GM18508 (cell line): ENCODE results near the gene DPP6.
"Not testable (repeated sequence)": the region's sequence is repeated elsewhere in the genome, so short reads cannot be mapped to it uniquely, and the experiment has no call there.

Experiments
- ATAC-seq: cut with Tn5 transposase; IDR thresholded peaks from one replicate; pipeline ENCODE4 v1.9.1; 2021; ENCODE audit warnings: moderate number of reproducible peaks; ENCODE audit not compliant: insufficient read depth, unreplicated experiment

DPP6 gene

DNA sequence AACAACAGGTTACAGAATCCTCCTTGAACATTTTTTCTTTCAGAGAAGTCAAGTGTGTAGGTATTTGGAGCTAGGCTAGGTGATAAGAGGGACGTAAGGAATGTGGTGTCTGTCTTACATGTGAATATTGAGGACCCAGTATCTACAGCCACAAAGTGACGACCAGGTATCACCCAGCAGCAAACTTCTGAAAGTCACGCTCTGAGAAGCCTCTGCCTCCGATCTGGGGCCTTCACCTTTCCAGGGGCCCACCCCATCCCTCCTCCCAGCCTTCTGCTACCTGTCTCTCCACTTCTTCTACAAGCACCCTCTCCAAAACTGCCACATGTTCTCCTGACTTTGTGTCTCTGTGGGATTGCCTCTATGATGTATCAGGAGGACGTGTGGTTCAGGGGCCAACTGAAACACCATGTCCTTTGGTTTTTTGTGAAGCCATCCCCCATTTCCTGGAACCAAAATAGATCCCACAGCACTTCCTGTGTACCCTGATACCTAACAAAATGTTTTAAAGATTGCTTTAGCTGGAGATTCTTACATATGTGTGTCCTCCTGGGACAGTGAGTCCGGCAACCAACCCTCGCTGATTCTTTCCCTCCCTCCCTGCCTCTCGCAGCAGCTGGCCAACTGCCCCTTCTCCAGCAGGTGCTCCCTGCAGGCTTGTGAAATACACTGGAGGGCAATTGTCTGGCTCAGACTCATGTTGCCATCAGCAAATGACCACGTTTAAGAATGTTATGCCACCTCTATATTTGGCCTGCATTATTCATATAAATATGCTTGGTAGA, 93.9 kb downstream of the DPP6 start:
- not testable (repeated sequence) for ATAC-seq

DNA sequence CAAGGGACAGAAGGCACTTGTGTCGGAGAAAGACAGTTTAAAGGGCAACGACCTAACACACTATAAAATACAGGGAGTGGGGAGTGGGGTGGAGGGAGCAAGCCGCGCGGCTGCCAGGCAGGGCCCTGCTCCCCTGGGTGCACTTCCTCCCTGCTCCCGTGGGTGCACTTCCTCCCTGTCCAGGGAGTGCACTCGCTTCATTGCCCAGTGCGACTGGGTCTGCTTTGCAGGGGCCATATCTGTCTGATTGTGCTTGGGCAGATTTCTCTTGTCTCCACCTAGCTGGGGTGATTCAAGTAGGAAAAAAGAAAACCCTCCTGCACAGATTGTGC, 94.5 kb downstream of the DPP6 start:
- ATAC-seq = not testable (repeated sequence)

DNA sequence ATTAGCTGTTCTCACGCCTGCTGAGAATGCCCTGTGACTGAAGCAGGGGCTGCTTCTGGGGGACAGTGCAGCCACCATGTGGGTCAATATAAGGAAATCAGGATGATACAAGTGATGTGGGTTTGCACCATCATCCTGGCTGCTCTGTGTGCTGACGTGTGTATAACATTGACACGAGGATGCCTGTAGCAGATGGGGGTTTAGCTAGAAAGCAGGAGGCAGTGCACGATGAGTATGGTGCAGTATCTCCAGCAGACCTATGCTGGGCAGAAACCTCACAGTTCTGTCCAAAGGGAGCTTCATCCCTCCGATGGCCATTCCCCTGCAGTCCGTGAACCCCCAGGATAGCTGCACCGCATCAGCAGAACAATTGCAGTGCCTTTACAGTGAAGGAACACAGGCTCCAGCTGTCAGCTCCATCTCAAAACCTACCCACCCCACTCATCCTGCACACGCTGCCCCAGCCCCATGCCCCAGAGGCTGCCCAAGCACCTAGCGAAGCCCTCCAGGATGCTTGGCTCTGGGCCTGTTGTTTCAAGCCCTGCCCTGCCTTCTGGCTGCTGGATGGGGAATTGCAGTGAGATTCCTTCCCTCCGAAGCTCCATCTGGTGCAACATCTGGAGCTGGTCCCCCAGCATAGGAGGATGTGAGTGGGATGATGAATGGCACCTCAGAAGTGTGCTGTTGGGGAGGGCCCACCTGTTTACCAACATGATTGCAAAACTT, 96.8 kb downstream of the DPP6 start:
- not testable (repeated sequence) for ATAC-seq

DNA sequence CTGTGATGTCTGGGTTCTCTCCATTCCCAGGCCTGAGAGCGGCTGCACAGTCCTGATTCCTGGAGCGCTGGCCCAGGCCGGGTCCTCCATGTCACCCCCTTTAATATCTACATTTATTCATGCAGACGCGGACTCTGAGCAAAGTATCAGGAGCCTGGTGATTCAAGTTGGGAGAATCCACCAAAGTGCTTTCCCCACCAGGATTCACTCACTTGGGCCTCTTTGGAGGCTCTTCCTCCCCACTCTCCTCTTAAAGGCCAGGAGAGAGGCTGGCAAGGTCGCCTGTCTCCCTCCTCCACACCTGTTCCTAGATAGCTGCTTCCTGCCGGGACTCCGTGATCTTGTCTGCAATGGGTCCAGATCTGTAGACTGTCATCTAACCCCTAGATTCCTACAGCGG, 98.5 kb downstream of the DPP6 start:
- not testable (repeated sequence) for ATAC-seq

DNA sequence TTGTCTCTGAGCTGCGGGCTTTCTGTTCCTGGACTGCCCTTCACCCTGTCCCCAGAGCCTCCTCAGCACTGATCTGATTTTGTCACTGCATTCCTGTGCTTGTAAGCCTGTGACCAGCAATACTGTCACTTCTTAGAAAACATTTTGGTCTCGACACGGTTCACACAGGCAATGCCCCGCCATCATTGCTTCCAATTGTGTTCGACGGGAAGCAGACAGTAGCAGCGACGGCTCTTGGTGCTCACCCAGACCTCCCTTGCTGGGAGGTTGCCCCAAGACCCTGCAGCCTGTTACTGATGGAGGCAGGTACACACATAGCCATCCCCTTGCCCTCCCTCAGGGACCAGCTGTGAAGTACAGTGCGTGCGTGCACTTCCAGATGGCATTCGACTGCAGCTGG, 99.1 kb downstream of the DPP6 start:
- ATAC-seq = not testable (repeated sequence)

DNA sequence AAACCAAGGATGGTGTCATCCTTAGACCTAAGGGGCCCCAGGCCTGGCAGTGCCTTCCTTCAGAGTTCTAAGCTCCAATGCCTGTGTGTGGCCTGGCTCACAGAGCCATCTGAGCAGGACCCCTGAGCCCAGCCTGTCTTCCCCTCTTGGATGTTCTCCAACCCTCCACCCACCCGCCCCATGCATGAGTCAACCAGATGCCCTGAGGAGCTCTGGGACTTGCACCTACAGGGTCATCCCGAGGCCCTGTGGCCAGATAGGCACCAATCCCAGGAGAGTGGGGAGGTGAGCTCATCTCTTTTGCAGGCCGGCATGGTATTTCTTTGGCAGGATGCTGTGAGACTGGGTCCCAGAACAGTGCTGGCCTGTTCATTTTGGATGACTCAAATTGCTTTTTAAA, 103.7 kb downstream of the DPP6 start:
- not testable (repeated sequence) for ATAC-seq

DNA sequence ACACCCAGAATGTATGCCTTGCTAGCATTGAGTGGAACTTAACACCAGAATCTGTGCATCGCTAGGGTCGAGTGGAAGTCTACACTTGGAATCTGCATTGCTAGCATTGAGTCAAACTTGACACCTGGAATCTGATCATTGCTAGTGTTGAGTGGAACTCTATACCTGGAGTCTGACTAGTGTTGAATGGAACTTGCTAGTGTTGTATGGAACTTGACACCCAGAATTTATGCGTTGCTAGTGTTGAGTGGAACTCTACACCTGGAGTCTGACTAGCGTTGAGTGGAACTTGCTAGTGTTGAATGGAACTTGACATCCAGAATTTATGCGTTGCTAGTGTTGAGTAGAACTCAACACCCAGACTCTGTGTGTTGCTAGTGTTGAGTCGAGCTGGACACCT, 110.7 kb downstream of the DPP6 start:
- ATAC-seq = not testable (repeated sequence)

DNA sequence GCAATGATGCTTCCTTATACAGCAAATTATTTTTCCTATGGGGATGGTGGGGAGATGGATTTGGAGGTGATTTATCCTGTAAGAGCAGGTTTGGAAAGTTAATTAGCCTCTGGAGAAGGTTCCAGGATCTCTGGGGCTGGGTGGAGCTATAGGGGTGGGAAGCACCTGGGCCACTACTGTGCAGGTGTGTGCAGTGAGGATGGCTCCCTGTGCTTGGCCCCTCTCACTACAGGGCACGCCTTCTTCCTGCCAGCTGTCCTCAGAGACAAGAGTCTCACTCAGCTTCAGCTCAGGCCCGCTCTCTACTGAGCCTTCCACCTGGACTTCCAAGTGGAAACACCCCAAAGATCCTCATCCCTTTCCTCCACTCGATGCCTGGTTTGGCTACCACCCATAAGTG, 111.4 kb downstream of the DPP6 start:
- ATAC-seq = not testable (repeated sequence)

DNA sequence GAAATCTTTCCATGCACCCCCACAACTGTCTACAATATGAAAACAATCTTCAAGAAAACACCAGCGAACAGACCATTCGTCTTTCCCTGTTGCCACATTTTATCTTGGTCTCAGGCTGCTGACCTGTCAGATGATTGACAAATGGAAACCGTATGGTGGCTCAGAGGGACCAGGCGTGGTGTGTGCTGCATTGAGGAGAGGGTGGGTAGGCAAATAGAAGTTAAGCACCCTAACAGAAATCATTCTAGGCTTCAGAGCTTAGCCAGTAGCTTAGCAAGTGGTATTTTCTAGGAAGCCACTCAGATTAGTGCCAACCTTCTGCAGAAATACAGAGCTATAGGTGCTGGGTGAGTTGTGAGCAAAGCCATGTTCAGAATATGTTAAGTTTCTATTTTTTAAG, 114.9 kb downstream of the DPP6 start:
- no peak for ATAC-seq

DNA sequence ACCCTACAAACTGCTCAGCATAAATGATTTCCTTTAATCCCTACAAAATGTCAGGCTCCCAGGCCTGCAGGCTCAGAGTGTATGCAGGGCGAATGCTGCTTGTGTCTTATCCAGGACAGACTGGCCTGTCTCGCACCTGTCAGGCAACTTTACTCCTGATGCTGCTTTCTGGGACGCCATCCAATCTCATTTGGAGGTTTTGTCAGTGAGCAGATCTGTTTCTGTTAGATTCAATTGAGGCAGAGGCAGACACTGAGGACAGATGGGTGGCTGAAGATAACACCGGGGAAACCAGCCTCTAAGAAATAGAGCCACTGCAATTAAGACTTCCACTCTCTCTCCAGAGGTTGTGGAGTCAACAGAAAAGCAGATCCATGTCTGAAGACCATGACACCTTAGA, 115.6 kb downstream of the DPP6 start:
- ATAC-seq = no peak

DNA sequence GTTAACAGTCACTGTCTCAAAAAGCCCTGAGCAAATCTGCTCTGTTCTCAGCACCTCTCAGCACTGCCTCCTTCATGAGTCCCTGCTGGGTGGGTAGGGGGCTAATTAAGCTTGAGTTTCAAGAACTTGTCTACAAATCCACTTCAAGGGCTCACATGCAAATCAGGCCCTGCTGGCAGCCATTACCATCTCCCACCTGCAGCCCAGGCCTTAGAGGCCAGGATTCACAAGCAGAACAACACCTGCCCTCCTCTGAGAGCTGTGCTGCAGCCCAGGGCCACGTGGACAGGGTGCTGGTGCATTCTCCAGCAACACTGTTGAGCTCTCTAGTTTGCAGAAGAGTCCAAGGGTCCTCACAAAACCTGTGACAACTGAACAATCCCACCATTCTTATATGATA, 119.2 kb downstream of the DPP6 start:
- no peak for ATAC-seq

DNA sequence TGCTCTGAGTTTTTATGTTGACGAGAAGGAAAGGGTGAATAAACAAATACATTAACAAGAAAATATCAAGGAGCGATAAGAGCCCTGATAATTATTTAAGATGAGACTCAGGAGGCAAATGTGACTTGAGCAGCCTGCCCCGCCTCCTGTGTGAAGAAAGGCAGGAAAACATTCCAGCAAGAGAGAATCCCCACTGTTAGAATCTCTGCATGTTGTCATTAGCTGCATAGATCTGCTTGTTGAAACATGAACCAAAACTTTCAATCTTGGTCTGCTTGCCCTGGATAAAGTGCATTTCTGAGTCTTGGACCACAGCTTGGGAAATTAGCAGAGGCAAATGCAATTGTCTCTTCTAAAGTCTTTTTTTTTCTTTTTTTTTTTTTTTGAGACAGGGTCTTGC, 120.0 kb downstream of the DPP6 start:
- no peak for ATAC-seq

DNA sequence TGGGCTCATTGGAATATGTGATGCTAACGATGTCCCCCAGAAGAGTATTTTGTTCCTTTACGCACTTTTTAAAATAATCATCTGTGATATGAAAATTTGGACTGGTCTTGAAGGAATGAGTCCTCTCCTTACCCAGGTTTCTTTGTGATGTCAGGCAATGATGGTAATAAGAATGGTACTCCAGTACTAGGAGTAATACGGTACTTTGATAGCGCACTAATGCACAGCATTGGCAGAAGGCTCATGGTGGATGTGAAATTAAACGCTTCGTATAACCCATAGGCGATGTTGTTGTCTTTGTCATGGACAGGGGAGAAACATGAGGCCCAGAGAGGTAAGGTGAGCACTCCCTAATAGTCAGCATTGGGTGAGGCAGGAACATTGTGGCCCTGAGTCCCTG, 125.4 kb downstream of the DPP6 start:
- ATAC-seq = no peak

DNA sequence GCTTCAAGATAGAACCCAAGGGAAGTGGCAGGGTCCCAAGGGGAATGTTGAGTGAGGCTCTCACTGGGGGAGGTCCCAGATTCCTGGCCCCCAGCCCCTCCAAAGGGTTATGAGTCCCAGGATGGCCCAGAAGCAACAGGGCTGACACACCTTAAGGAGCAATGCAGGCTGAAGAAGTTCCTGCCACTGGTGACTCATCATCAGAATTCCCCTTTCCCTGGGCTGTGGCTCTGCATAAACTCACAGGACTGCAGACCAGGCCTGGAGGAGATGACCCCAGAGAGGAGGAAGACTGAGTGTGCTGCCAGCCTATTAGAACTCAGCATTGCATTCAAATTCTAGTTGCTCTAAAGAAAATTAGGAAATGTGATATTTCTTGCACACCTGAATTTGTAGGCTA, 126.7 kb downstream of the DPP6 start:
- ATAC-seq = no peak

DNA sequence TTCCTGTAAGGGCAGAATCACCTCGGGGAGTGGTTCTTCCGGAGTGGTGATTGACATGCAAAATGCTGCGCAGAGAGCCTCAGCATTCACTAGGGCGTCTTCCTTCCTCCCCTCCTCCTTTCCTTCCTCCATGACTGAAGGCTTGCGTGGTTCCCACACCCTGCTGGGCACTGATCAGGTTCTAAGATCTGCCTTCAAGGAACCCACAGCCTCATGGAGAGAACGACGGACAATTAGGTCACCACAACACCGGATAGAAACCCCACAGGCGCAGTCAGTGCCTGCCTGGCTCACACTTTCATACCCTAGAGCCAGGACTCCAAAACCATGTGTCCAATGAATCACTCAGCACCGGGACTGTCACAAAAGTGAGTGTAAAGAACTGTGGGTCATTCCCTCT, 131.3 kb downstream of the DPP6 start:
- ATAC-seq = no peak

DNA sequence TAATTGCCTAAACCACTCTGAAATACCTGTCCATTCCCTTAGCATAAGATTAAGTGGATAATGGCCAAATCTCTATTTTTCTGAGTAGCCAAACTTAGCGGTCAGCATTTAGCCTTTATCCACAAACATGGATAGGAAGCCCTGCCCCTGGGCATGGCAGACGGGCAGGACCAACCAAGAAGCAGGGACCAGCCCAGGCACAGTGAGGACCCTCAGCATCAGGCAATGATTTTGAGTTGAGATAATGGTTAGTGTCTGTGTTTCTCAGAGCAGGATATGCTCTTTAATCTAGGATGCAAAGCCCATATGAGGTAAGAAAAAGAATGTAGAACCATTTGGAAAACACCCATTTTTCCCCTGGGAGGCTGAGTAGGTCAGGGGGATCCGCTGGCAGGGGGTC, 131.7 kb downstream of the DPP6 start:
- no peak for ATAC-seq

DNA sequence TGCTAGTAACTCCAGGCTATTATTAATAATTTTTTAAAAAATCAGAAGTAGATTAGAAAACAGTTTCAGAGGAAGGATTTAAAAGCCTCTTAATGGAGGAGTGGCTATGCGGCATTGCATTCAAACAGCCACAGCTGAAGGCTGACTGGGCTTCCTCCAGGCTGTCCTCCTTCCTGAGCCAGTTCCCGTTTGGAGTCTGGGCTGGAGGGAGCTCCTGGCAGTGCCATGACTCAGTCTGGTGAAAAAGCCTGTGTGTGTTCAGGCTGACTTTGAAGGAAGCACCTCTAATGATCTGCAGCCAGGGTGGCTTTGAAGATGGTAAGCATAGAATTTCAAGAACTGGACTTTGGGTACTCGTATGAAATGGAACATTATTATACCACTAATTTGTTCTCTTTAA, 134.6 kb downstream of the DPP6 start:
- no peak for ATAC-seq

DNA sequence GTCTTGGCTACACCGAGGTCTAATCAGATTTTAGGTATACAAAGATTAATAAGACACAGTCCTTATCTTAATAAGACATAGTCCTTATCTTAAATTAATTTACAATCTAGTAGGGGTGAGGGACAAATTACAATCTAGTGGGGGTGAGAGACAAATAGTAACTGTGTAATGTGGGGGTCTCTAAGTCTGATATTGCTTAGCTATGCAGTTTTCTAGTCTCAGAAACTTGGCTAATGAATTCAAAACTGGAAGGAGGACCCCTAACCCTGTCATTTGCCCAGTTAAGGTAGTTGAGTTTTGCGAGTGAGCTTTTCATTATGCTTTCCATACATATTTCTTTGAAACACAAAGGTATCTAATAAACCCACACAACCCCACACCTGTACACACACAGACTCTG, 136.1 kb downstream of the DPP6 start:
- ATAC-seq = no peak

DNA sequence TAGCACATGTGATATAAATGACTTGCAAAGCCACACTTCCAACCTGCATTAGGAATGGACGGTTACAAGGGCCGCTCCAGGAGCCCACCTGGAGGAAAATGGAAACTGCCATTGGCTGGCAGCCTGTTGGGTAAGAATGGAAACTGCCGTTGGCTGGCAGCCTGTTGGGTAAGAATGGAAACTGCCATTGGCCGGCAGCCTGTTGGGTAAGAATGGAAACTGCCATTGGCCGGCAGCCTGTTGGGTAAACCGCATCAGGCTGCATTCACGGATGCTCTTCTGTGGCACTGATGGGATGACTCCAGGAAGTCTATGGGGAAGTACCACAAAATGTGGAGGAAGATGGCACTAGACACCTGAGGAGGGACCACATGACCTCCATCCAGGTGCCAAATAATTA, 143.1 kb downstream of the DPP6 start:
- ATAC-seq = no peak

DNA sequence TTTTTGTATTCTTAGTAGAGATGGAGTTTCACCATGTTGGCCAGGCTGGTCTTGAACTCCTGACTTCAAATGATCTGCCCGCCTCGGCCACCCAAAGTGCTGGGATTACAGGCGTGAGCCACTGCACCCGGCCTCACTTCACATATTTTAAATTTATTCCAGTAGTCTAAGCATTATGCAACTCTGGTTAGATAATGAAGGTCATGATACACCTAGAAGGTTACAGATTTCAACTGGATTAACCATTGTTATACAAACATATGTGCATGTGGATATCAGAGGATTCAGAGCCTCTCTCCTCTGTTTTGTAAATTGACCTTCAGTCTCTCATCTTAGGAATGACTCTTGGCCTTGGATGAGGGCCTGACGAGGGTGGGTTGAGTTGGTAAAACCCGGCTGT, 146.3 kb downstream of the DPP6 start:
- no peak for ATAC-seq

DNA sequence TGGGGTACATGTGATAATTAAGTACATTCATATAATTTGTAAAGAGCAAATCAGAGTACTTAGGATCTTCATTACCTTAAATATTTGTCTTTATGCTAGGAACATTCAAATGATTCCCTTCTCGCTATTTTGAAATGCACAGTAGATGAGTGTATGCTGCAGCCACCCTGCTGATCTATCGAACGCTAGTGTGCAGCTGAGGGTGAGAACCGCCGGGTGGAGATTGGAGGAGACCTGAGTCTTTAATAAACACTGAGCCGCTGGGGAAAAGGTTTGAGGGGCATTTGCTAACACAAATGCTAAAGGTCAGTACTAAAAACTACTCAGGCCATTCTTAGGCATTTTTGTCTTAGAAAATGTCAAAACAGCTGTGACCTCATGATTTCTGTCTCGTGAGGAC, 148.0 kb downstream of the DPP6 start:
- no peak for ATAC-seq

DNA sequence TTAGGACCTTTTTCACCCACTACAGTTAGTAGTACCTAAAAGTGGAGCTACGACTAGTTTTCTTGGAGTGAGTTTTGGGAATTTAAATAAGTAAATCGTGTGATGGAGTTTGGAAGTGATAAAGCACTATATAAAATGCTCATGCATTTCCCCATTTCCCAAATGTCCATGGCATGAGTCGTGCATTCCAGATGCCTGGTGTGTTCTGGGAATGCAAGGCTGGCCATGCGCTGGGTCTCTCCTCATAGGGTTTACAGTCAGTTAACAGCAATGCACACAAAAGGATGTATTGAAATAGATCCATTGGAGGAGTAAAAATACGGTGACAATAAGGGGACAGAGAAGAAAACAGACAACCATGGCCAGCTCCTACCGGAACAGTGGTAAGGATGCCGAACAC, 149.8 kb downstream of the DPP6 start:
- no peak for ATAC-seq
